Tibial artery (tissue), 4 donors: ENCODE measurements around the gene TFDP2.
"Not testable (repeated sequence)": the region's sequence is repeated elsewhere in the genome, so short reads cannot be mapped to it uniquely, and the experiment has no call there.

Source experiments
- DNase-seq, 2 donors: peaks; one replicate each; pipeline ENCODE4 v3.0.0-alpha.2; 2019
- H3K27ac ChIP-seq, 2 donors: fragments of 200-600 bp; sonication (generic) in 1 of 2; 1 replicate in 1 of 2; 2 replicates in 1 of 2; pipeline ENCODE4 v1.5.1; 2018 to 2019; ENCODE audit warnings: mild to moderate bottlenecking in 1 of 2
- H3K27me3 ChIP-seq, 2 donors: fragments of 200-600 bp; sonication (generic) in 1 of 2; one replicate each; pipeline versions ENCODE4 v1.5.1 to v1.6.0; 2016 to 2019
- H3K36me3 ChIP-seq, 3 donors: fragments of 200-600 bp; sonication (generic) in 2 of 3; one replicate each; pipeline ENCODE4 v1.5.1; 2016 to 2019; ENCODE audit warnings: mild to moderate bottlenecking in 2 of 3
- H3K4me1 ChIP-seq, 4 donors: fragments of 200-600 bp; sonication (generic) in 2 of 4; 1 replicate in 3 of 4; 2 replicates in 1 of 4; pipeline ENCODE4 v1.5.1; 2016 to 2019
- H3K4me3 ChIP-seq, 2 donors: fragments of 200-600 bp; sonication (generic) in 1 of 2; 1 replicate in 1 of 2; 2 replicates in 1 of 2; pipeline ENCODE4 v1.5.1; 2018 to 2019; ENCODE audit warnings: mild to moderate bottlenecking in 2 of 2
- H3K9me3 ChIP-seq, 3 donors: fragments of 200-600 bp; sonication (generic) in 1 of 3; one replicate each; pipeline ENCODE4 v1.5.1; 2016 to 2019
- CTCF ChIP-seq, 2 experiments: fragments of 200-600 bp in 1 of 2; fragments of 450-650 bp in 1 of 2; IDR thresholded peaks; one replicate each; pipeline ENCODE4 v1.5.1; 2017 to 2019; ENCODE audit warnings: antibody characterized with exemption in 2 of 2, mild to moderate bottlenecking in 1 of 2, moderate library complexity in 1 of 2
- intact Hi-C: fragments of 100-400 bp; cut with DNase I; formaldehyde crosslinking; loops from one replicate; pipeline ENCODE4 v1.15.0; 2023; ENCODE audit warnings: low total_unique reads

TFDP2 gene

DNA sequence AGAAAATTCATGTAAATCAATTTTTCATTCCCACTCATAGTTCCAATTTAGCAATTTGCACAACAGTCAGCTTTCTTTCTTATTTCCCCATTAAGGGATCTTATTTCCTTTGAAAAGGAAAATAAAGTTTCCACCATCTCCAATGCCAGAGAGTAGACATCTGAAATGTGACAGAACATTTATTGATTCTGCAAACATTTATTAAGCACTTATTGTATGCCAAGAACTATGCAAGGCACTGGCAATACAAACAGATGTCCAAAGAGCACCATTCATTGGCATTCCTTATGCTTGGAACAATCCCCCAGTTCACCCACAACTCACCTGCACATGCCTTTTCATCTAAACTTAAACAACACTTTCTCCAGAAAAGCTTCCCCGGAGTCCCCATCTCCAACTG lies 2.5 kb upstream of the TFDP2 start:
- no peak overlapping the region for H3K4me3 ChIP-seq
- TF ChIP-seq CTCF (IDR thresholded peaks at IDR 0.05): no peak
- H3K9me3 ChIP-seq: no peaks in the 10 kb centered on the region
- no peak overlapping the region for H3K27ac ChIP-seq
- H3K36me3 ChIP-seq: no peaks in the 10 kb centered on the region
- H3K4me1 ChIP-seq: peaks cover 0 to 18% (median 9%) of the 10 kb centered on the region in 4 donors
- DNase-seq: no peak
- intact Hi-C loops: no loop called here
- no peaks in the 10 kb centered on the region for H3K27me3 ChIP-seq

DNA sequence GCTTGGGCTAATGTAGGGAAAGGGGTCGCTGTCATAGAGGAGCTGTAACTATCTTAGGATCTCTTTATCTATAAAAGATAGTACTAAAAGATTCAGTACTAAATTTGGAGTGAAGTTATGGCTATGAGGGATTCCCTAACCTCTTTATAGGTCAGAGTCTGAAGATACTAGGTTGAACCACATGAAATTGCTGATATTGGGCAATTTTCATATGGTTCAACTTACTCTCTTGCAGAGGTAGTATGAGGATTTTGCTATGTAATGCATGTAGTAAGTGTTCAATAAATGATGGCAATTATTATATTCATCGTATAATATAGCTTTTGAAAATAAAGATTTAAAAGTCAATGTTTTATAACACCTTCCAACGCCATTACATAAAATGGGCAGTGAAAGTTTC lies 1.9 kb upstream of the TFDP2 start:
- no peaks in the 10 kb centered on the region for H3K36me3 ChIP-seq
- DNase-seq: no peak
- H3K4me1 ChIP-seq: peaks cover 0 to 24% (median 9%) of the 10 kb centered on the region in 4 donors
- no peak for TF ChIP-seq CTCF (IDR thresholded peaks at IDR 0.05)
- H3K4me3 ChIP-seq: no peak overlapping the region
- intact Hi-C loops: no loop called here
- H3K9me3 ChIP-seq: no peaks in the 10 kb centered on the region
- H3K27me3 ChIP-seq: no peaks in the 10 kb centered on the region
- H3K27ac ChIP-seq: no peak overlapping the region

DNA sequence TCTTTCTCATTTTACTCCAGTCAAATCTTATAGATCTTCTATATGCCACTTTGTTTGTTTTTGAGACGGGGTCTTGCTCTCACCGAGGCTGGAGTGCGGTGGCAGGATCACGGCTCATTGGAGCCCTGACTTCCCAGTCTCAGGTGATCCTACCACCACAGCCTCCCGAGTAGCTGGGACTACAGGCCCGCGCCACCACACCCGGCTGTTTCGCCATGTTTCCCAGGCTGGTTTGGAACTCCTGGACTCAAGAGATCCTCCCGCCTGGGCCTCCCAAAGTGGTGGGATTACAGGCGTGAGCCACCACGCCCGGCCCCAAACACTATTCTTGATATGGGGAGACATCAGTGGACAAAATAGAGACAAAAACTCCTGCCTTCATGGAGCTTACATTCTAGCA lies 927 bp upstream of the TFDP2 start:
- Histone ChIP-seq H3K4me1 (peaks cover 0 to 32% (median 12%) of the 10 kb centered on the region in 4 donors), H3K27me3 (no peaks in the 10 kb centered on the region), H3K4me3 (no peak overlapping the region), H3K36me3 (no peaks in the 10 kb centered on the region), H3K27ac (no peak overlapping the region), H3K9me3 (no peaks in the 10 kb centered on the region)
- TF ChIP-seq CTCF (IDR thresholded peaks at IDR 0.05): no peak
- DNase-seq: no peak
- intact Hi-C loops: no loop called here

DNA sequence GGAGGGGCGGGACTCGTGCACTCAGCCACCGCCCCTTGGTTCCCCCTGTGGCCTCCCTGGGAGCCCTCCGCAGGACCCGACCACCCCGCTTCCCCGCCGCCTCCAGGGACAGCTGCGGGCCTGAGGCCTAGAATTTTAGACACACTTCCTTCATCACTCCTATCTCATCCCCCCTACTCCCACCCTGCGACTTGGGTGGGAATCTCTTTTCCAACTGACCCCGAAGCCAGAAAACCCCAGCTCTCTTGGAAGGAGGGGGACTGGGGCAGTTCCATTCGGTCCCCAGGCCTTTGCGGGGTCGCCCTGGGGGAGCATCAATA lies 289 bp upstream of the TFDP2 start:
- no peak for TF ChIP-seq CTCF (IDR thresholded peaks at IDR 0.05)
- H3K4me1 ChIP-seq: peaks cover 0 to 38% (median 14%) of the 10 kb centered on the region in 4 donors
- H3K9me3 ChIP-seq: no peaks in the 10 kb centered on the region
- no peaks in the 10 kb centered on the region for H3K36me3 ChIP-seq
- no peaks in the 10 kb centered on the region for H3K27me3 ChIP-seq
- DNase-seq: no peak
- H3K4me3 ChIP-seq: peak overlapping the region; percentile 81 to 84
- peak overlapping the region; percentile 91 to 92 for H3K27ac ChIP-seq
- intact Hi-C loops: loop anchor here (10.0 kb wide), 1 partner anchor 75 kb away; the partner anchor contains the start of gene GK5

DNA sequence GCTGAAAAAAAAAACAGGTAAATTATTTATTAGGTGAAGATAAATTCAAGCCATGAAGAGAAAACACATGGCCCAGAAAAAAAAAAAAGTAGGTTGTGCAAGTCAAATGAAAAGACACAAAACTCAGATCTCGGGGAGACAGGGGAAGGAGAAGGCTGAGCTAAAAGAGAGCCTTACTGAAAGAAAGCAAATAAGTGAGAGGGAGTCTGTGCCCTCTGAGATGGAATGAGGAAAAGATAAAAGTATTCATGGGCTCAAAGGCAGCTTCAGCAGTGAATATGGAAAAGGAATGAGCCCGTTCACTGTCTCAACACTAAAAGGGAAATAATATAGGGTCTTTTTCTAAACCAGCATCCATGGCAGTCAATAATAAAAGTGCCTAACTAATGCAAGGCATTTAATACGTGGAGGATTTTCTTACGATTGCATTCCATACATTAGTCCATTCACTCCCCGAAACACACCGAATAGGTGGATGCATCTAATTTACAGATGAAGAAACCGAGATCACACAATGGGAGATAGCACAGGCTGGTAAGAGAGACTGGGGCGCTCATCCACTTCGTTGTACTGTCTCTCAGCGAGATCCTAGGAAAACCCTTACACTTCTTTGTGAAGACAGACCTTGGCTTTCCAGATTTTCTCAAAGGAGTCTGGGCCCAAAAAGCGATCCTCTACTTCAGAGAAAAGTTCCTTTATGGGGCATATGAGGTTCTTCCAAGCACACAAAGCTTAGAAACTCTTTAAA lies 1.1 kb downstream of the TFDP2 start:
- intact Hi-C loops: loop anchor here (10.0 kb wide), 1 partner anchor 77 kb away; the partner anchor contains the start of gene GK5
- no peak for DNase-seq

DNA sequence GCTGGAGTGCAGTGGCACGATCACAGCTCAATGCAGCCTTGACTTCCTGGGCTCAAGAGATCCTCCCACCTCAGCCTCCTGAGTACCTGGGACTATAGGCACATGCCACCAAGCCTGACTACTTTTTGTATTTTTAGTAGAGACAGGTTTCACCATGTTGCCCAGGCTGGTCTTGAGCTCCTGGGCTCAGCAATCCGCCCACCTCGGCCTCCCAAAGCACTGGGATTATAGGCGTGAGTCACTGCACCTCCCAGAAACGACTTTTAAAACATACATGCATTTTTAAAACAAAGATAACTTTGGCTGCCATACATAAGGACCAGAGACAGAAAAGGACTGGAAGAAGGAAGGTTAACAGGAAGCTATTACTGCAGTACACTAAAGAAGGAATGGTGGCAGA lies 4.8 kb downstream of the TFDP2 start:
- not testable (repeated sequence) for H3K27ac ChIP-seq, H3K27me3 ChIP-seq

More for the DNA sequence above, 1.1 kb downstream of the TFDP2 start:
- TF ChIP-seq CTCF (IDR thresholded peaks at IDR 0.05): no peak
- Histone ChIP-seq H3K27me3 (no peaks in the 10 kb centered on the region), H3K4me3 (peak overlapping the region; percentile 81 to 84), H3K36me3 (no peaks in the 10 kb centered on the region), H3K27ac (peak overlapping the region; percentile 91 to 92), H3K4me1 (peaks cover 0 to 40% (median 14%) of the 10 kb centered on the region in 4 donors), H3K9me3 (no peaks in the 10 kb centered on the region)

GRCh38 chr3:142140608-142141285 lies 8.6 kb downstream of the TFDP2 start:
- not testable (repeated sequence) for H3K27ac ChIP-seq, DNase-seq, H3K27me3 ChIP-seq, H3K9me3 ChIP-seq, H3K4me3 ChIP-seq
- H3K36me3 ChIP-seq: peaks cover 6 to 21% (median 8%) of the 10 kb centered on the region in 3 donors
- intact Hi-C loops: loop anchor here (10.0 kb wide), 1 partner anchor 84 kb away; the partner anchor contains the start of gene GK5
- H3K4me1 ChIP-seq: peaks cover 0 to 13% (median 4%) of the 10 kb centered on the region in 4 donors

More for the DNA sequence above, 4.8 kb downstream of the TFDP2 start:
- Histone ChIP-seq H3K36me3 (peaks cover 6 to 18% (median 8%) of the 10 kb centered on the region in 3 donors), H3K4me1 (peaks cover 0 to 37% (median 12%) of the 10 kb centered on the region in 4 donors)
- H3K9me3 ChIP-seq, H3K4me3 ChIP-seq, DNase-seq: not testable (repeated sequence)
- intact Hi-C loops: loop anchor here (10.0 kb wide), 1 partner anchor 80 kb away; the partner anchor contains the start of gene GK5

DNA sequence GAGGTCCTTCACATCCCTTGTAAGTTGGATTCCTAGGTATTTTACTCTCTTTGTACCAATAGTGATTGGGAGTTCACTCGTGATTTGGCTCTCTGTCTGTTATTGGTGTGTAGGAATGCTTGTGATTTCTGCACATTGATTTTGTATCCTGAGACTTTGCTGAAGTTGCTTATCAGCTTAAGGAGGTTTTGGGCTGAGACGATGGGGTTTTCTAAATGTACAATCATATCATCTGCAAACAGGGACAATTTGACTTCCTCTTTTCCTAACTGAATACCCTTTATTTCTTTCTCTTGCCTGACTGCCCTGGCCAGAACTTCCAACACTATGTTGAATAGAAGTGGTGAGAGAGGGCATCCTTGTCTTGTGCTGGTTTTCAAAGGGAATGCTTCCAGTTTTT lies 12.3 kb downstream of the TFDP2 start:
- H3K4me1 ChIP-seq, H3K27me3 ChIP-seq, H3K27ac ChIP-seq, H3K4me3 ChIP-seq, DNase-seq, intact Hi-C loops, H3K9me3 ChIP-seq: not testable (repeated sequence)
- H3K36me3 ChIP-seq: peaks cover 6 to 21% (median 8%) of the 10 kb centered on the region in 3 donors
